Liver (tissue), 3 donors: Measurements from ENCODE around the gene HOXD11.

Source experiments
- CTCF ChIP-seq: fragments of 150-350 bp; IDR thresholded peaks from 2 replicates; pipeline ENCODE4 v1.5.1; 2017; ENCODE audit warnings: improper control_type of control experiment, low read depth, low read length; ENCODE audit not compliant: missing input control
- FOXA1 ChIP-seq: IDR thresholded peaks from 2 replicates; pipeline ENCODE4 v1.6.1; 2016; ENCODE audit warnings: antibody characterized with exemption
- REST ChIP-seq: IDR thresholded peaks from 2 replicates; pipeline ENCODE4 v1.6.1; 2016; ENCODE audit warnings: antibody characterized with exemption, mild to moderate bottlenecking
- TAF1 ChIP-seq: conservative IDR thresholded peaks from 2 replicates; pipeline ENCODE4 v1.6.1; 2016; ENCODE audit warnings: antibody characterized with exemption, mild to moderate bottlenecking
- donor health status: healthy.
- donor health status: healthy.

GRCh38 chr2:176101842-176102241 is 5.2 kb upstream of the HOXD11 start:
- TF ChIP-seq CTCF (no peak), TAF1 (no peak), FOXA1 (no peak), REST (no peak)
